Right cardiac atrium (tissue), 5 donors: Measurements from ENCODE around the gene GPR155. TPM values are rescaled to one million over a fixed set of nuclear protein-coding genes. Genes with fewer than 3 reads are reported as not detected.

Experiments used
- ATAC-seq, 2 donors: fragments of 200-7000 bp; cut with Tn5 transposase; one replicate each; pipeline versions ENCODE4 v1.8.0 to v1.9.1; 2020; ENCODE audit warnings: moderate library complexity in 2 of 2, mild to moderate bottlenecking in 1 of 2
- DNase-seq, 3 donors: peaks; one replicate each; pipeline ENCODE4 v3.0.0-alpha.2; 2020
- H3K27ac ChIP-seq: one replicate; pipeline ENCODE4 v1.5.1; 2013; ENCODE audit warnings: mild to moderate bottlenecking, low read length, control low read depth, moderate library complexity
- H3K27me3 ChIP-seq: one replicate; pipeline ENCODE4 v1.6.1; 2013; ENCODE audit not compliant: control insufficient read depth, insufficient read depth
- H3K4me1 ChIP-seq: one replicate; pipeline ENCODE4 v1.6.1; 2013; ENCODE audit warnings: low read length; ENCODE audit not compliant: control insufficient read depth, insufficient read depth
- H3K4me3 ChIP-seq: one replicate; pipeline ENCODE4 v1.5.1; 2013; ENCODE audit warnings: low read length, control low read depth
- H3K9me3 ChIP-seq: one replicate; pipeline ENCODE4 v1.6.1; 2013; ENCODE audit warnings: low read length; ENCODE audit not compliant: control insufficient read depth
- WGBS: extraction: QIAGEN DNeasy Blood & Tissue Kit; methylation state at CpG from one replicate; pipeline ENCODE4 v1.1.7; 2013; 5-methylcytosine and 5-hydroxymethylcytosine counted together
- intact Hi-C, 4 donors: fragments of 100-400 bp; cut with DNase I; formaldehyde crosslinking; loops; one replicate each; pipeline versions ENCODE4 v1.11.0 to v1.14.0; 2022 to 2023
- polyA plus RNA-seq: library from polyadenylated mRNA; stranded (reverse); fragments of 200-250 nt; gene quantifications from one replicate; pipeline ENCODE4 v1.2.3, GENCODE V29; 2013
- total RNA-seq, 4 donors: library from RNA; stranded (reverse); fragmentation: NEBNext Ultra II Directional; extraction: Animal tissue kit (Norgen Biotek cat#: 25700); gene quantifications; one replicate each; pipeline ENCODE4 v1.2.1, GENCODE V29; 2021
- donor health status: healthy with polysubstance abuse.
- donor health status: DM: no; HTN: yes; CAD: no.
- donor health status: DM: no; HTN: no; CAD: no.
- donor health status: DM: no; HTN: yes; CAD: no; lungs with severe emphysema.
- donor health status: DM: yes; HTN: yes; CAD: no.

The GPR155 gene
- total and polyA plus RNA-seq, 5 donors = 4.3 to 15.5 (median 15.5) TPM

DNA sequence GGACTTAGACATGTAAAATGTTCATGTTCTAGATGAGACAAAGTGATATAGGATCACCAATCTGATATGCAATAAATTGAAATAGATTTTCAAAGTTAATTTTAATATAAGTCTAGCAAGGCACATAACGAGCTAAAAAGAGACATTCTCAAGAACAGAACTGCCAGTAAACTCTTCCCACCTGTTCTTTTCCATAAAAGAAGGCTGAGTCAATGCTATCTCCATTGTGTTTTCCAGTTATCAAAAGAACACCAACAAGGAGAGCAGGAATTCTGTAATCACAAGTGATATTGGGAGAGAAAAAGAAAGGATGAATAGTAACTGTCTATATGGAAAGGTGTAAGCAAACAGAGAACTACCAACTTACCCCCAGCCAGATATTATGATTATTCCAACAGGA is 25.6 kb downstream of the GPR155 start:
- no peak overlapping the region for H3K4me3 ChIP-seq
- ATAC-seq (no peak), DNase-seq (no peak)
- no peaks in the 10 kb centered on the region for H3K27me3 ChIP-seq
- H3K27ac ChIP-seq = no peak overlapping the region
- intact Hi-C loops = loop anchor here (5.0 to 10.0 kb wide), 6 partner anchors 61 to 234 kb away; no protein-coding TSS in a partner anchor
- H3K4me1 ChIP-seq = no peaks in the 10 kb centered on the region
- WGBS = 94% methylated on average over 1 of the region's 1 CpG
- H3K9me3 ChIP-seq = no peaks in the 10 kb centered on the region

DNA sequence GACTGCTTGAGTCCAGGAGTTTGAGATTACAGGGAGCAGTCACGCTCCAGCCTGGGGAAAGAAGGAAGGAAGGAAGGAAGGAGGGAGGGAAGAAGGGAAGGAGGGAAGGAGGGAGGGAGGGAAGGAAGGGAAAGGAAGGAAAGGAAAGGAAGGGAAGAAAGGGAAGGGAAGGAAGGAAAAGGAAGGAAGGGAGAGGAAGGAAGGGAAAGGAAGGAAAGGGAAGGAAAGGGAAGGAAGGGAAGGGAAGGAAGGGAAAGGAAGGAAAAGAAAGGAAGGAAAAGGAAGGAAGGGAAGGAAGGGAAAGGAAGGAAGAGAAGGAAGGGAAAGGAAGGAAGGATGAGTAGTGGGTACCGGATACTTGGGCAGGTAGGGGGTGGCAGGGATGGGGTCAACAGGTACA is 32.3 kb downstream of the GPR155 start:
- H3K27ac ChIP-seq = no peak overlapping the region
- no peak overlapping the region for H3K4me3 ChIP-seq
- H3K9me3 ChIP-seq = no peaks in the 10 kb centered on the region
- DNase-seq (no peak), ATAC-seq (no peak)
- H3K4me1 ChIP-seq = no peaks in the 10 kb centered on the region
- intact Hi-C loops = no loop called here
- 79% methylated on average over 2 of the region's 2 CpGs for WGBS
- H3K27me3 ChIP-seq = no peaks in the 10 kb centered on the region

DNA sequence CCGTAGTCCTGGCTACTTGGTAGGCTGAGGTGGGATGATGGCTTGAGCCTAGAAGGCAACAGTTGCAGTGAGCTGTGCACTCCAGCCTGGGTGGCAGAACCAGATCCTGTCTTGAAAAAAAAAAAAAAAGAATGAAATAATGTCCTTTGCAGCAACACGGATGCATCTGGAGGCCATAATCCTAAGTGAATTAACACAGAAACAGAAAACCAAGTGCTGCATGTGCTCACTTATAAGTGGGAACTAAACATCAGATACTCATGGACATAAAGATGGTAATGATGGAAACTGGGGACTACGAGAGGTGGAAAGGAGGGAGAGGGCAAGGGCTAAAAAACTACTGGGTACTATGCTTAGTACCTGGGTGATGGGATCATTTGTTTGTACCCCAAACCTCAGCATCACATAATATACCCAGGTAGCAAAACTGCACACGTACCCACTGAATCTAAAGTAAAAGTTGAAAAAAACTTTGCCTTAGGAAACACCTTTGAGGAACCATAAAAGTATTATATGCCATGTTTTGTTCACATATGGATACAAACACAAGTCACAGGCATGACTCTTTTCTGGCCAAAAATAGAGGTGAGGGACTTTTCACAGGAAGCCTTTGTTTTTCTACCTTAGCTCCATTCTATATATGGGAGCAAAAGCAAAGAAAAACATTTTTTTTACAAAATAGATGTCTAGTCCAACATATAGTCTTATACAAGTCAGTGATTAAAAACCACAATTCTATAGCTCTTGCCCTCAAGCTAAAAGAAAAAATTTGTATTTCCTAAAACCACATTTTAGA is 36.6 kb downstream of the GPR155 start:
- no peak for ATAC-seq
- WGBS = 88% methylated on average over 4 of the region's 4 CpGs
- no peak for DNase-seq
- Histone ChIP-seq H3K27ac (no peak overlapping the region), H3K4me3 (no peak overlapping the region), H3K27me3 (no peaks in the 10 kb centered on the region), H3K4me1 (no peaks in the 10 kb centered on the region), H3K9me3 (no peaks in the 10 kb centered on the region)
- intact Hi-C loops = no loop called here

DNA sequence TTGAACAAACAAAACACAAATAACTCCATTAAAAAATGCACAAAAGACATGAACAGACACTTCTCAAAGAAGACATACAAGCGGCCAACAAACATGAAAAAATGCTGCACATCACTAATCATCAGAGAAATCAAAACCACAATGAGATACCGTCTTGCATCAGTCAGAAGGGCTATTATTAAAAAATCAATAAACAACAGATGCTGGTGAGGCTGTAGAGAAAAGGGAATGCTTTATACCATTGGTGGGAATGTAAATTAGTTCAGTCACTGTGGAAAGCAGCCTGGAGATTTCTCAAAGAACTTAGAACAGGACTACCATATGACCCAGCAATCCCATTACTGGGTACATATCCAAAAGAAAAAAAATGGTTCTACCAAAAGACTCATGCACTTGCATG is 37.8 kb downstream of the GPR155 start:
- no peaks in the 10 kb centered on the region for H3K4me1 ChIP-seq
- intact Hi-C loops = no loop called here
- WGBS = 95% methylated on average over 2 of the region's 2 CpGs
- H3K27me3 ChIP-seq = no peaks in the 10 kb centered on the region
- no peak for DNase-seq
- H3K27ac ChIP-seq = no peak overlapping the region
- H3K4me3 ChIP-seq = no peak overlapping the region
- ATAC-seq = no peak
- no peaks in the 10 kb centered on the region for H3K9me3 ChIP-seq

DNA sequence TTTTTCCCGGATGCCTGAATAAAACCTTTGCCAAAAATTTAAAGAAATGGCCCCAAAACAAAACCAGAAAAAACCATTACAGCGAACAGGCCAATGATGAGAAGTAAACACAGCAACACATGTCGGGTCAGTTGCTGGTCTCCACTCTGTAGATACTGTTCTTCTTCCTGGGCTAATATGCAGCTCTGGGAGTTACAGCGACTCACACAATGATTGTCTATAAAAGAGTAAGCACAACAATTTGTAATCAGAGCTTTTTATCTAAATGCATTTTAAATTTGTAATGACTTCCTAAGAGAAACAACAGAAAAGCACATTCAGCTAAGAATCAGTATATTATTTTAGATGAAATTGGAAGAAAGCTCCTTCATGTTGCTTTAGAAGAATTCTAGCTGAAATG is 40.3 kb downstream of the GPR155 start:
- WGBS = 88% methylated on average over 4 of the region's 4 CpGs
- intact Hi-C loops = no loop called here
- H3K27ac ChIP-seq = no peak overlapping the region
- H3K9me3 ChIP-seq = no peaks in the 10 kb centered on the region
- DNase-seq (no peak), ATAC-seq (no peak)
- H3K27me3 ChIP-seq = no peaks in the 10 kb centered on the region
- H3K4me1 ChIP-seq = no peaks in the 10 kb centered on the region
- H3K4me3 ChIP-seq = no peak overlapping the region

DNA sequence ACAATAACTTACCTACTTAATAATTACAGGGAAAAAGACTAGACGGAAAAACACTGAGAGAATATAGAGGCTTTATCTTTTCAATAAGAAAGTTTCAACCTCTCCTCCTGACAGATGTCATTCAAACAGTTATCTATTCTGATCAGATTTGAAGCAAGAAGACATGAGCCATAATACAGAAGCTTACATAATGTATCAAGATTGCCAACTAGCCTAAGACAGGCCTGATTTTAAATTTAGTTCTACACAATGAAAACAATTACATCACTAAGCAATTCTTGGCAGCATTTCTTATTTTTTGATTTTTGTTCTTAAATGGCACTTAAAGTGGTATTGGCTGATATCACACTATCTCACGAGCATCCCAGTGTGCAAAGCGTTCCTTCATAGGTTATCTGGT is 41.6 kb downstream of the GPR155 start:
- Histone ChIP-seq H3K27me3 (no peaks in the 10 kb centered on the region), H3K4me3 (no peak overlapping the region), H3K27ac (no peak overlapping the region), H3K4me1 (no peaks in the 10 kb centered on the region), H3K9me3 (no peaks in the 10 kb centered on the region)
- intact Hi-C loops = no loop called here
- ATAC-seq (no peak), DNase-seq (no peak)
- WGBS = 72% methylated on average over 3 of the region's 3 CpGs

DNA sequence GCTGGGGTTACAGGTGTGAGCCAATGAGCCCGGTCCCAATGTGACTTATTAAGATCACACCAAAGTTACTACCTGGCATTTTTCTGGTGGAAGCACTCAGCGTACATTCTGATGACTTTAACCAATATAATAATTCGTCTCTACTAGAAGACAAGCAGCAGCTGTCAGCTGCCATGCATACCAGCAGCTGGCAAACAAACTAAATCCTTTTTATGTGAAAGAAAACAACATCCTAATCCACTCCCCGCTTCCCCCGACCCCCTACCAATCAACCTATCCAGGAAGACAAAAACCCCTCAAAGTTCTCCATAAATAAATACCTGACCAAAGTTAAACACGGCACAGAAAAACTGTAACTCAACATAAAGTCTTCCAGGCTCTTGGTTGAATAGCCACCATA is 42.1 kb downstream of the GPR155 start:
- ATAC-seq (no peak), DNase-seq (no peak)
- WGBS = 79% methylated on average over 6 of the region's 6 CpGs
- Histone ChIP-seq H3K9me3 (no peaks in the 10 kb centered on the region), H3K4me1 (no peaks in the 10 kb centered on the region), H3K27me3 (no peaks in the 10 kb centered on the region), H3K27ac (no peak overlapping the region), H3K4me3 (no peak overlapping the region)
- intact Hi-C loops = no loop called here

DNA sequence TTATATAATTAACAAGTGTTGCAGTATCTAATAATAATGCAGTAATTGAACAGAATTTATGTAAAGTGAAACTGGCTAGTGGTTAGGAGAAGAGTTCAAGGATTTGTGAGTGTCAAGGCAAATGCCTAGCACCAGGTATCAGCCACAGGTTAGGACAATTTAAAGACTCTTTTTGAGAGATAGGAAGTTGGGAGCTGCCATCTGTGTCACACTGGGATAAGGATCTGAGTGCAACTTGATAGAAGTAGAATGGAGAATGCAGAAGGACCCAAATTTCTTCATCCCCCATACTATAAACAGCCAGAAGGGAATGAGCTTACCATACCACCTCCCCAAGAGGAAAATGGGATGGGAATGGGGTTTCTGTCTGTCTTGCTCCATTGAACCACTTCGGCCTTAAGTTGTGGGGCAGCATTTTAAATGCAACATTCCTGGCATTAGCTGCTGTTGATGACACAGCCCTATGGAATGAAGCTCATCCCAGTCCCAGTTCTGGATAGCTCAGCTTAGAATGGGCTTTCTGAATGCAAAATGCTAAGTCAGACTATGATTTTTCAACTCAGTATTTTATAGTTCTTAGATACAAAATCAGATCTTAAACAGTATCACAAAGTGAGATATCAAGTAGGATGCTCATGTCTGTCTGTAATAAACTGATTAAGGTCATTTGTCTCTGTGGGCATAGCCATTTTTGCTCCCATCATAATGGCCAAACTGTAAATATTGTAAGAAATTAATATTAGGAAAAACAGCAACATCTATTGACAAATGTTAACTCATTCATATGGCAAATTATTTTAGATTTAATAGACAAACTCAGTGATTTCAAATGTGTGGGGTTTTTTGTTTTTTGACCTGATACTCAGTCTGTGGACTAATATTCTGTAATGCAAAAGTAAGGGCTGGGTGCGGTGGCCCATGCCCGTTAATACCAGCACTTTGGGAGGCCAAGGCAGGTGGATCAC is 44.0 kb downstream of the GPR155 start:
- Histone ChIP-seq H3K27me3 (no peaks in the 10 kb centered on the region), H3K27ac (no peak overlapping the region), H3K4me1 (no peaks in the 10 kb centered on the region), H3K4me3 (no peak overlapping the region), H3K9me3 (no peaks in the 10 kb centered on the region)
- intact Hi-C loops = no loop called here
- DNase-seq = no peak
- no peak for ATAC-seq
- 80% methylated on average over 3 of the region's 3 CpGs for WGBS

DNA sequence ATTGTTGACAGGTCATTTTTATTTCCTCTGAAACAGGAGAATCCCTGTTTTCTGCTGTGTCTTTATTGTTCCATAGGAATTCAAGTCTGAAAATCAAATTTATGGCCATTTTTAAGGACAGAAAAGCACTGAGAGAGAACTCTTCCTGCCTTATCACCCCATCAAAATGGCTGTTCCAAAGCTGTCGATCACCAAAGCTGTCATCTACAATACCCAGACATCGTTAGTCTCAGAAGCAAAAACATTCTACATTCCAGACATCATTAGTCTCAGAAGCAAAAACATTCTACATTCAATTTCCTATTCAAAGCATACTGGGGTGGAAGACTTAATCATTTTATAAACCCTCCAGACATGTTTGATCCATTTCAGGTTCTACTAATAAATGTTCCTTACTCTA is 46.9 kb downstream of the GPR155 start:
- intact Hi-C loops = no loop called here
- ATAC-seq (no peak), DNase-seq (no peak)
- Histone ChIP-seq H3K4me1 (no peaks in the 10 kb centered on the region), H3K4me3 (no peak overlapping the region), H3K27ac (no peak overlapping the region), H3K9me3 (no peaks in the 10 kb centered on the region), H3K27me3 (no peaks in the 10 kb centered on the region)
- WGBS = 49% methylated on average over 2 of the region's 2 CpGs

DNA sequence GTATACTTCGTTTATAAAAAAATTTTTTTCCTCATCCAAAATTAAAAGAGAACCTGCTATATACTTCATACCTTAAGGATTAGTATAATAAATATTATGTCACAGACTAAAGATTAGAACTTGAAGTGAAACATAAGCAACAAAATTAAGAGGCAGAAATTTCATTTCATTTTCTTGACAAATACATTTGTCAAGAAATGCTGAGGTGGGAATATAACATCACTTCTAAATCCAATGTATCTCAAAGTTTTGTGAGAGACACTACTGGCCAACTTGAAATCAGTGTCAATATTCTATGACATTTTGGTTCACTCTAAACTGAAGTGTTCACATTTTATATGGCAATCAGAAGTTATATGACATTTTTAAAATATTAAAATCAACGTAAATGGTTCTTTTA is 47.5 kb downstream of the GPR155 start:
- DNase-seq (no peak), ATAC-seq (no peak)
- intact Hi-C loops = no loop called here
- Histone ChIP-seq H3K4me3 (no peak overlapping the region), H3K9me3 (no peaks in the 10 kb centered on the region), H3K27me3 (no peaks in the 10 kb centered on the region), H3K4me1 (no peaks in the 10 kb centered on the region), H3K27ac (no peak overlapping the region)
- WGBS = 87% methylated on average over 2 of the region's 2 CpGs

DNA sequence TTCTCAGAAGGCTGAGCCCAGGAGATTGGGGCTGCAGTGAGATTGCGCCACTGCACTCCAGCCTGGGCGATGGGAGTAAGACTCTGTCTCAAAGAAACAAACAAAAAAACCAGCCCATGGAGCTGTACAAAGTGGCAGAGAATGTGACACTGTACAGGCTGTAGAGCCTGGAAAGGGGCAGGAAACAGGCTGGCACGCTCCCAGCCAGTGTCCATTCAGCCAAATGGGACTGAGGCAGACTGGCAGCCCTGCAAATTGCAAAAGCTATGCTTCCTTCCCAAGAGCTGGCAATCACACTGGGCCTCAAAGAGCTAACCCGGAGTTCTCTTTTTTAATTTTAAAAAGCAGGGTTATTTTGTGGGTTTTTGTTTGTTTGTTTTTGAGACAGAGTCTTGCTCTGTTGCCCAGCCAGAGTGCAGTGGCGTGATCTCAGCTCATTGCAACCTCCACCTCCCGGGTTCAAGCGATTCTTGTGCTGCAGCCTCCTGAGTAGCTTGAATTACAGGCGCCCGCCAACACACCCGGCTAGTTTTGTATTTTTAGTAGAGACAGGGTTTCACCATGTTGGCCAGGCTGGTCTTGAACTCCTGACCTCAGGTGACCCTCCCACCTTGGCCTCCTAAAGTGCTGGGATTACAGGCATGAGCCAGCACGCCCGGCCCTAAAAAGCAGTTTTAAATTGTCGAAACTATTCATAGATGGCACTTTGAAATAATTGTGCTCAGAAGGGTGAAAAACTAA is 48.5 kb downstream of the GPR155 start:
- no peaks in the 10 kb centered on the region for H3K4me1 ChIP-seq
- no peak overlapping the region for H3K4me3 ChIP-seq
- no peaks in the 10 kb centered on the region for H3K9me3 ChIP-seq
- intact Hi-C loops = no loop called here
- H3K27ac ChIP-seq = no peak overlapping the region
- H3K27me3 ChIP-seq = no peaks in the 10 kb centered on the region
- ATAC-seq (peak; percentile 41 to 76), DNase-seq (peak; percentile 53 to 75 (median 73))
- 79% methylated on average over 13 of the region's 13 CpGs for WGBS
